Keratinocyte (primary cell): Measurements from ENCODE around the gene ATP6V0D1. TPM values are rescaled to one million over a fixed set of nuclear protein-coding genes. Genes with fewer than 3 reads are reported as not detected.

ENCODE experiments used
- DNase-seq: peaks from one replicate; pipeline ENCODE4 v3.0.0-alpha.2; 2011; ENCODE audit warnings: low read depth, missing footprints, low spot score
- FAIRE-seq: peaks from 2 replicates; lab custom pipeline; 2011; peaks lifted over from hg19 to GRCh38; lab: Jason Lieb, UNC
- H2AFZ ChIP-seq: 2 replicates; pipeline ENCODE4 v1.6.0; 2012; ENCODE audit warnings: low read length, control low read depth, inconsistent platforms; ENCODE audit not compliant: control insufficient read depth
- H3K27ac ChIP-seq: 2 replicates; pipeline ENCODE4 v1.5.1; 2011; ENCODE audit warnings: low read length; ENCODE audit not compliant: control insufficient read depth, insufficient read depth
- H3K27me3 ChIP-seq: 3 replicates; pipeline ENCODE4 v1.6.0; 2011; ENCODE audit warnings: low read length; ENCODE audit not compliant: control insufficient read depth, insufficient read depth; ENCODE audit errors: extremely low read depth
- H3K36me3 ChIP-seq, 2 experiments: 2 replicates in 1 of 2; 3 replicates in 1 of 2; pipeline ENCODE4 v1.5.1; 2011; ENCODE audit warnings: low read length in 2 of 2, mild to moderate bottlenecking in 1 of 2; ENCODE audit not compliant: control insufficient read depth in 2 of 2, insufficient read depth in 2 of 2; ENCODE audit errors: extremely low read depth in 1 of 2
- H3K4me1 ChIP-seq: 3 replicates; pipeline ENCODE4 v1.5.1; 2011; ENCODE audit warnings: low read length; ENCODE audit not compliant: control insufficient read depth, insufficient read depth; ENCODE audit errors: extremely low read depth
- H3K4me2 ChIP-seq: 3 replicates; pipeline ENCODE4 v1.6.0; 2011; ENCODE audit warnings: low read depth, low read length; ENCODE audit not compliant: control insufficient read depth, insufficient read depth; ENCODE audit errors: extremely low read depth
- H3K4me3 ChIP-seq, 3 experiments: fragments of 200-600 bp in 1 of 3; sonication (generic) in 1 of 3; 2 replicates in 2 of 3; 3 replicates in 1 of 3; pipeline ENCODE4 v1.5.1; 2011 to 2016; ENCODE audit warnings: low read length in 3 of 3, mild to moderate bottlenecking in 3 of 3, control low read depth in 2 of 3, inconsistent platforms in 1 of 3, low read depth in 1 of 3, mixed read lengths in 1 of 3, mixed run types in 1 of 3, moderate library complexity in 1 of 3; ENCODE audit not compliant: control insufficient read depth in 2 of 3, insufficient read depth in 2 of 3; ENCODE audit errors: extremely low read depth in 1 of 3
- H3K79me2 ChIP-seq: 2 replicates; pipeline ENCODE4 v1.6.0; 2012; ENCODE audit warnings: low read length; ENCODE audit not compliant: control insufficient read depth, insufficient read depth
- H3K9ac ChIP-seq: 3 replicates; pipeline ENCODE4 v1.6.0; 2011; ENCODE audit warnings: low read length; ENCODE audit not compliant: control insufficient read depth, insufficient read depth; ENCODE audit errors: extremely low read depth
- H3K9me1 ChIP-seq: 3 replicates; pipeline ENCODE4 v1.6.0; 2011; ENCODE audit warnings: low read length; ENCODE audit not compliant: control insufficient read depth, insufficient read depth; ENCODE audit errors: extremely low read depth
- H3K9me3 ChIP-seq: 2 replicates; pipeline ENCODE4 v1.5.1; 2012; ENCODE audit warnings: low read depth, low read length; ENCODE audit not compliant: control insufficient read depth
- H4K20me1 ChIP-seq: 3 replicates; pipeline ENCODE4 v1.6.0; 2011; ENCODE audit warnings: low read length; ENCODE audit not compliant: control insufficient read depth, insufficient read depth; ENCODE audit errors: extremely low read depth
- CTCF ChIP-seq, 3 experiments: IDR thresholded peaks in 1 of 3; conservative IDR thresholded peaks in 1 of 3; optimal IDR thresholded peaks in 1 of 3; 2 replicates in 2 of 3; 3 replicates in 1 of 3; pipeline versions ENCODE3 to v1.5.1; 2011; ENCODE audit warnings: low read length in 3 of 3, mild to moderate bottlenecking in 3 of 3, moderate library complexity in 2 of 3, control low read depth in 1 of 3, inconsistent platforms in 1 of 3; ENCODE audit not compliant: insufficient read depth in 2 of 3; ENCODE audit errors: extremely low read depth in 1 of 3
- EZH2 ChIP-seq: IDR thresholded peaks from one replicate; pipeline ENCODE4 v1.6.1; 2012; ENCODE audit warnings: inconsistent platforms, mild to moderate bottlenecking, low read length, moderate library complexity
- dilution Hi-C: fragments of 300-500 bp; cut with MboI; formaldehyde crosslinking; loops from one replicate; pipeline ENCODE4 v1.7.0; 2020; ENCODE audit warnings: low sequenced_read_pairs; ENCODE audit not compliant: extremely low pct_ligation_motif_present
- polyA plus RNA-seq, 5 experiments: library from polyadenylated mRNA; depleted of rRNA in 3 of 5; stranded (reverse) in 3 of 5; stranded (forward) in 1 of 5; unstranded in 1 of 5; fragments of >200 nt; gene quantifications; 1 replicate in 1 of 5; 2 replicates in 3 of 5; 3 replicates in 1 of 5; pipeline versions ENCODE4 v1.2.1 to v1.2.3, GENCODE V29; 2011 to 2012; ENCODE audit warnings: missing spikeins in 2 of 5, low read depth in 1 of 5, low replicate concordance in 1 of 5

The ATP6V0D1 gene
- polyA plus RNA-seq, 1 donor (not counting 4 experiments of a cell fraction or from before 2014, with no cell fraction given): 97.1 TPM

GRCh38 chr16:67413978-67414911, 66.7 kb downstream of the ATP6V0D1 start:
- no peak overlapping the region for H3K9ac ChIP-seq
- dilution Hi-C loops: no loop called here
- DNase-seq (no peak), FAIRE-seq (no peak)
- no peak overlapping the region for H3K4me3 ChIP-seq
- no peaks in the 10 kb centered on the region for H3K9me3 ChIP-seq
- no peak overlapping the region for H3K4me2 ChIP-seq
- no peaks in the 10 kb centered on the region for H3K36me3 ChIP-seq
- H4K20me1 ChIP-seq: no peaks in the 10 kb centered on the region
- H3K27me3 ChIP-seq: no peaks in the 10 kb centered on the region
- H3K27ac ChIP-seq: no peak overlapping the region
- H2AFZ ChIP-seq: no peak overlapping the region
- TF ChIP-seq CTCF (optimal IDR thresholded peaks at IDR 0.05 in 1 of 3, IDR thresholded peaks at IDR 0.05 in 1 of 3, conservative IDR thresholded peaks at IDR 0.05 in 1 of 3; ENCODE audit: extremely low read depth in 1 of 3, insufficient read depth in 2 of 3, low read length in 3 of 3) (no peak), EZH2 (no peak)
- H3K9me1 ChIP-seq: no peaks in the 10 kb centered on the region
- H3K79me2 ChIP-seq: peaks cover 2% of the 10 kb centered on the region
- peaks cover 11% of the 10 kb centered on the region for H3K4me1 ChIP-seq

GRCh38 chr16:67412294-67412693, 68.7 kb downstream of the ATP6V0D1 start:
- Histone ChIP-seq H3K4me2 (no peak overlapping the region), H3K9me1 (no peaks in the 10 kb centered on the region), H3K9ac (no peak overlapping the region), H3K9me3 (no peaks in the 10 kb centered on the region), H3K4me1 (peaks cover 18% of the 10 kb centered on the region), H3K4me3 (no peak overlapping the region), H3K79me2 (peaks cover 2% of the 10 kb centered on the region), H3K27ac (no peak overlapping the region), H4K20me1 (no peaks in the 10 kb centered on the region), H3K27me3 (no peaks in the 10 kb centered on the region), H2AFZ (no peak overlapping the region), H3K36me3 (no peaks in the 10 kb centered on the region)
- FAIRE-seq (no peak), DNase-seq (no peak)
- TF ChIP-seq EZH2 (no peak), CTCF (optimal IDR thresholded peaks at IDR 0.05 in 1 of 3, IDR thresholded peaks at IDR 0.05 in 1 of 3, conservative IDR thresholded peaks at IDR 0.05 in 1 of 3; ENCODE audit: extremely low read depth in 1 of 3, insufficient read depth in 2 of 3, low read length in 3 of 3) (no peak)
- dilution Hi-C loops: no loop called here
